VCaP (cell line): ENCODE measurements around the gene LIPN.
"Not testable (repeated sequence)": the region's sequence is repeated elsewhere in the genome, so short reads cannot be mapped to it uniquely, and the experiment has no call there.

ENCODE experiments used
- H3K27ac ChIP-seq: fragments of 450-650 bp; 2 replicates; pipeline ENCODE4 v1.5.1; 2017
- CTCF ChIP-seq: fragments of 450-650 bp; conservative IDR thresholded peaks from 2 replicates; pipeline ENCODE4 v1.5.1; 2017; ENCODE audit warnings: mild to moderate bottlenecking, moderate library complexity

The LIPN gene

GRCh38 chr10:88733215-88733614 lies 26.6 kb upstream of the LIPN start:
- H3K27ac ChIP-seq, result no peak overlapping the region
- no peak for TF ChIP-seq CTCF

DNA sequence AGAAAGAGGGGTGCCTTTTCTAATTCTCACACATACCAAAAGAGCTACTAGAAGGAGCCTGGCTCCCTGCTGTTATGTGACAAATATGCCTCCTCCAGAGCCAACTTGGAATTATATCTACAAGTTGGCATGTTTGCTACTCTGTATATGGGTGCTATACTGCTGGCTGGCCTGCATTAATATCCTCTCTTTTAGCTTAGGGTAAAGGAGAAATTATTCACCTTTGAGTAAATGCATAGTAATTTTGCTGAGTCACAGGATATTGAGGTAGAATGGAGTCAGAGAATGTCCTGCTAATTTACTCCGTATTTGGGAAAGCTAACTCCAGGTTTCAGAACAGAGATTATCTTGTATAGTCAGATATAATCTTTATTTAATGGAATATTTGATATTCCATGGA lies 24.2 kb upstream of the LIPN start:
- TF ChIP-seq CTCF, result no peak
- H3K27ac ChIP-seq, result no peak overlapping the region

DNA sequence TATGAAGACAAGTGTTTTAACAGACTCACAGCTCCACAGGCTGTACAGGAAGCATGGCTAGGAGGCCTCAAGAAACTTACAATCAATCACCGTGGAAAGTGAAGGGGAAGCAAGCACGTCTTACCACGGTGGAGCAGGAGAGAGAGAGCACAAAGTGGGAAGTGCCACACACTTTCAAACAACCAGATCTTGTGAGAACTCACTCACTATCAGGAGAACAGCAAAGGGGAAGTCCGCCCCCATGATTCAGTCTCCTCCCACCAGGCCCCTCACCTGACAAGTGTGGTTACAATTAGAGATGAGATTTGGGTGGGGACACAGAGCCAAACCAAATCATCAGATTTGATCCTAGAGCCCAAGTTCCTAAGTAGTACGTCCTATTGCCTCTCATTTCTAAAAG lies 17.9 kb upstream of the LIPN start:
- H3K27ac ChIP-seq, result not testable (repeated sequence)

DNA sequence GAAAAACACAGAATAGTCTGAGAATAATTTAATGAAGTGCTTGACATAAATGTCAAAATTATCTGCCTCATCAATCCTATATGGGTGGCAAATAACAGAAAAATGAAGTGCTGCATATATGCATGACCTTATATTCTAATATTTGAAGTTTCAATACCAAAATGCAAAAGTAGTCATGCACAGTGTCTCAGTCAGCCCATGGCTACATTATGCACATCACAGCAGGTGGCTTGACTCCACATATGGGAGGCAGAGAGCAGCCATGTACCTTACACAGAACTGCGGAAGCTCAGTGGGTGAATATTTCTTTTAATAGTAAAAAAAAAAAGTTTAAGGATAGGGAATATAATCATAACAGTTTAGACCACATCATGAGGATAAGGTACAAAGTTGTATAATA lies 17.4 kb upstream of the LIPN start:
- H3K27ac ChIP-seq, result no peak overlapping the region
- TF ChIP-seq CTCF, result no peak

DNA sequence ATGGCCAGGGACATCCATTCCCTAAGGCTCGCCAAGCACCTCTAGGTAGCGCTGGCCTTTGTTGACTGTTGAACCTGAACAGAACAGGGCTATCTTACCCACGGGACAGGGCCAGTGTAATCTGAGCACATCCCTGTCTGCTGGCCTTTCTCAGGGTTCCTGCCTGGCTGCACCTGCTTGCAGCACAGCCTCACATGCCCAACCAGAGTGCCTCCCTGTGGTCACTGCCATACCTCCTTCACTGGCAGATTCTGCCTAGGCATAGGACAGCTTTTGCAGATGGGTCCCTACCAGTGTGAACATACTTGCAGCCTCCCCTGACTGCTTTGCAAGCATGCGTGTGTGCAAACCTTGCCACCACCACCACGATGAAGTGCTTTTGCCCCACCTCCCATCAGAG lies 15.8 kb upstream of the LIPN start:
- no peak overlapping the region for H3K27ac ChIP-seq
- no peak for TF ChIP-seq CTCF

- no peak for TF ChIP-seq CTCF
- H3K27ac ChIP-seq, result no peak overlapping the region
These were observed 14.2 kb upstream of the LIPN start for GRCh38 chr10:88745633-88746032.

DNA sequence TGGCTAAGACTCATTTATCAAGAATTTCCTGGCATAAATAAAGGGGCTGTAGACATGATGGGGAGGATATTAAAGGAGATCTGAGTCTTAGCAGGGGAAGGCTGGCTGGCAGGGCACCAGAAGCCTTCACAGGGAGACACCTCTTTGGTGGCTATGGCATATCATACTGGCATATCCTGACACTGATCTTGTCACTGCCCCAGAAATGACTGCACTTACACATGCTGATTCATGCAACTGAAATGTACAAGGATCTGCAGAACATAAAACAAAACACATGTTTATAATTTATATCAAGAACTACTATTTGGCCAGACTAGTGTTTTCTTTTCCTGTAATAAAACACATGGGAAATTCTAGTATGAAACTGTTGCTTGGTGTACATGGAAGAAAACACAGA lies 5.5 kb upstream of the LIPN start:
- H3K27ac ChIP-seq, result no peak overlapping the region
- no peak for TF ChIP-seq CTCF

DNA sequence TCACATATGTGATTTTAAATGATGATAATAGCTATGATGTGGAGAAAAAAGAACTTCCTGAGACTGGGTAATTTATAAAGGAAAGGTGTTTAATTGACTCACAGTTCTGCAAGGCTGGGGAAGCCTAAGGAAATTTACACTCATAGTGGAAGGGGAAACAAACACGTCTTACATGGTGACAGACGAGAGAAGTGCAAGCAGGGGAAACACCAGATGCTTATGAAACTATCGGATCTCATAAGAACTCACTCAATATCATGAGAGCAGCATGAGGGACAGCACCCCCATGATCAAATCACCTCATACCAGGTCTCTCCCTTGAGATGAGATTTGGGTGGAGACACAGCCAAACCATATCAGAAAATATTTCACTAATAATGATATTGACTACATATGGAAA lies 4.1 kb upstream of the LIPN start:
- no peak overlapping the region for H3K27ac ChIP-seq
- TF ChIP-seq CTCF, result no peak
